Measurements from ENCODE around the gene ZNF681. TPM values are rescaled to one million over a fixed set of nuclear protein-coding genes. Genes with fewer than 3 reads are reported as not detected.
"Not testable (repeated sequence)": the region's sequence is repeated elsewhere in the genome, so short reads cannot be mapped to it uniquely, and the experiment has no call there.

Gene ZNF681
- polyA plus RNA-seq, 4 donors, result 0.45 to 6.0 (median 0.66) TPM; not detected in 1

DNA sequence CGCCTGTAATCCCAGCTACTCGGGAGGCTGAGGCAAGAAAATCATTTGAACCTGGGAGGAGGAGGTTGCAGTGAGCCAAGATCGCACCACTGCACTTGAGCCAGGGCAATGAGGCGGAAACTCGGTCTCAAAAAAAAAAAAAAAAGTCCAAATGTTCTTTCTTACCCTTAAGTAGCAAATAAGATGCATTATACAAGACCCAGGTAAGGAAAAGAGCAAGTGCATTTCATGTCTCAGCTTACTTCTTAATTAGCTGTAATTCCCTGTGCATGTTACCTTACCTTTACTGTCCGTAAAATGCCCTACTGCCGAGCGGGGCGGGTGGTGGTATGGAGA, 3.8 kb upstream of the ZNF681 start:
- 25 to 41% (median 27%) methylated on average over 9 of the region's 9 CpGs for WGBS, 3 donors
- no peaks in the 10 kb centered on the region for H3K9me3 ChIP-seq (ENCODE audit: control insufficient read depth in 2 of 2, insufficient read depth in 1 of 2, low read depth in 1 of 2, low read length in 1 of 2)
- no peaks in the 10 kb centered on the region for H3K27me3 ChIP-seq (ENCODE audit: control insufficient read depth in 3 of 3, insufficient read depth in 3 of 3, low read length in 3 of 3)
- peak overlapping the region in 1 of 3 donors; percentile 79 for H3K27ac ChIP-seq (ENCODE audit: low read depth in 1 of 3, low read length in 2 of 3)
- no peak for FAIRE-seq
- peaks cover 0 to 3% (median 0%) of the 10 kb centered on the region in 3 donors for H3K36me3 ChIP-seq (ENCODE audit: control insufficient read depth in 3 of 3, insufficient read depth in 2 of 3, low read depth in 1 of 3, low read length in 3 of 3)
- peak overlapping the region; percentile 55 to 94 (median 74) for H3K4me3 ChIP-seq (ENCODE audit: low read depth in 1 of 3, low read length in 3 of 3)
- DNase-seq, result no peak
- H3K4me1 ChIP-seq (ENCODE audit: control insufficient read depth in 3 of 3, insufficient read depth in 2 of 3, low read depth in 1 of 3, low read length in 2 of 3), result no peaks in the 10 kb centered on the region

DNA sequence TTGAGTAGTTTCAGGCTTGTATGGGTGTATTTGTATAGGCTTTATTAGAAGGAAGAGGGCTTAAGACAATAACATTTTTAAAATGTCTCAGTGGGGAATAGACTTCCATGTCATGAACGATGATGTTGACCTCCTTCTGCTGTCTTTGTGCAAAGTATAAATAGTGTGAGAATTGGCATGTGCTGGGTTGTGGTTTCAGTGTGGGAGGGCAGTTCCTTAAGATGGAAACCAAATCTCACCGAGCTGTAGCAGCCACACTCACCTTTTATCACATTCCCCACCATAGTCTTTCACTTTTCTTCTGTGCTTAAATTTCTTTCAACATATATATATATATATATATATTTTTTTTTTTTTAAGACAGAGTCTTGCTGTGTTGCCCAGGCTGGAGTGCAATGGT, 1.6 kb upstream of the ZNF681 start:
- not testable (repeated sequence) for H3K27ac ChIP-seq (ENCODE audit: low read depth in 1 of 3, low read length in 2 of 3); H3K9me3 ChIP-seq (ENCODE audit: control insufficient read depth in 2 of 2, insufficient read depth in 1 of 2, low read depth in 1 of 2, low read length in 1 of 2); DNase-seq; H3K27me3 ChIP-seq (ENCODE audit: control insufficient read depth in 3 of 3, insufficient read depth in 3 of 3, low read length in 3 of 3); H3K36me3 ChIP-seq (ENCODE audit: control insufficient read depth in 3 of 3, insufficient read depth in 2 of 3, low read depth in 1 of 3, low read length in 3 of 3); FAIRE-seq; H3K4me3 ChIP-seq (ENCODE audit: low read depth in 1 of 3, low read length in 3 of 3); H3K4me1 ChIP-seq (ENCODE audit: control insufficient read depth in 3 of 3, insufficient read depth in 2 of 3, low read depth in 1 of 3, low read length in 2 of 3)
- WGBS, 3 donors, result 67 to 83% (median 75%) methylated on average over 2 of the region's 2 CpGs

DNA sequence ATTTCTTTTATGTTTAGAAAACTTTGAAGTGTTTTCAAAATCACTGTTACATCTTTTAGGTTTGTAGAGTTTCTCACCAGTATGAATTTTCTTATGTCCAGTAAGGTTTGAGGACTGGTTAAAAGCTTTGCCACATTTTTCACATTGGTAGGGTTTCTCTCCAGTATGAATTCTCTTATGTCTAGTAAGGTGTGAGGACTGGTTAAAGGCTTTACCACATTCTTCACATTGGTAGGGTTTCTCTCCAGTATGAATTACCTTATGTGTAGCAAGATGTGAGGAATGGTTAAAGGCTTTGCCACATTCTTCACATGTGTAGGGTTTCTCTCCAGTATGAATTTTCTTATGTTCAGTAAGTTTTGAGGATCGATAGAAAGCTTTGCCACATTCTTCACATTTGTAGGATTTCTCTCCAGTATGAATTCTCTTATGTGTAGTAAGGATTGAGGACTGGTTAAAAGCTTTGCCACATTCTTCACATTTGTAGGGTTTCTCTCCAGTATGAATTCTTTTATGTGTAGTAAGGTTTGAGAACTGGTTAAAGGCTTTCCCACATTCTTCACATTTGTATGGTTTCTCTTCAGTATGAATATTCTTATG, 15.0 kb downstream of the ZNF681 start:
- WGBS, 3 donors, result 93 to 97% (median 94%) methylated on average over 1 of the region's 1 CpG
- H3K27me3 ChIP-seq (ENCODE audit: control insufficient read depth in 3 of 3, insufficient read depth in 3 of 3, low read length in 3 of 3); H3K4me1 ChIP-seq (ENCODE audit: control insufficient read depth in 3 of 3, insufficient read depth in 2 of 3, low read depth in 1 of 3, low read length in 2 of 3); DNase-seq; FAIRE-seq; H3K36me3 ChIP-seq (ENCODE audit: control insufficient read depth in 3 of 3, insufficient read depth in 2 of 3, low read depth in 1 of 3, low read length in 3 of 3); H3K27ac ChIP-seq (ENCODE audit: low read depth in 1 of 3, low read length in 2 of 3); H3K4me3 ChIP-seq (ENCODE audit: low read depth in 1 of 3, low read length in 3 of 3): not testable (repeated sequence)
- peaks cover 0 to 19% of the 10 kb centered on the region in 2 donors for H3K9me3 ChIP-seq (ENCODE audit: control insufficient read depth in 2 of 2, insufficient read depth in 1 of 2, low read depth in 1 of 2, low read length in 1 of 2)

DNA sequence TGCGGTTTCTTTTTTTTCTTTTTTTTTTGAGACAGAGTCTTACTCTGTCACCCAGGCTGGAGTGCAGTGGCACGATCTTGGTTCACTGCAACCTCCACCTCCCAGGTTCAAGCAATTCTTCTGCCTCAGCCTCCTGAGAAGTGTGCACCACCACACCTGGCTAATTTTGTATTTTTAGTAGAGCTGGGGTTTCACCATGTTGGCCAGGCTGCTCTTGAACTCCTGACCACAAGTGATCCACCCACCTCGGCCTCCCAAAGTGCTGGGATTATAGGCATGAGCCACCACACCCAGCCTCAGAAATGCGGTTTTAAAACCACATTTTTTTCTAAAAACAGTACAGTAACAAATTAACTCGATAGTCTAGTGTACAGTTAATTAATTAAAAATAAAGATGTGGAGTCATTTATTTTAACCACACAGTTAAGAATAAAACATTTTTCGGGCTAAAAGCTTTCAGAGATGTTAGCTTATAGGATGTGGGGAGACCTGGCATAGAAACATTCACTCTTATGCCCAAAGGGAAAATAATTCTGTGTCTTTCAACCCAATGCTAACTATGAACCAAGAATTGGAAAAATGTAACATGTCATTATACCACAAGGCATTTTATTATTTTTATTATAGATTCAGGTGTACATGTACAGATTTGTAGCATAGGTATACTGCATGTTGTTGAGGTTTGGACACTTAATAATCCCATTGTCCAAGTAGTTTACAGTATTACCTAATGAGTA, 27.8 kb downstream of the ZNF681 start:
- not testable (repeated sequence) for FAIRE-seq; H3K4me3 ChIP-seq (ENCODE audit: low read depth in 1 of 3, low read length in 3 of 3); H3K36me3 ChIP-seq (ENCODE audit: control insufficient read depth in 3 of 3, insufficient read depth in 2 of 3, low read depth in 1 of 3, low read length in 3 of 3); H3K4me1 ChIP-seq (ENCODE audit: control insufficient read depth in 3 of 3, insufficient read depth in 2 of 3, low read depth in 1 of 3, low read length in 2 of 3); DNase-seq; H3K27ac ChIP-seq (ENCODE audit: low read depth in 1 of 3, low read length in 2 of 3); H3K27me3 ChIP-seq (ENCODE audit: control insufficient read depth in 3 of 3, insufficient read depth in 3 of 3, low read length in 3 of 3); H3K9me3 ChIP-seq (ENCODE audit: control insufficient read depth in 2 of 2, insufficient read depth in 1 of 2, low read depth in 1 of 2, low read length in 1 of 2)
- WGBS, 3 donors, result 77 to 86% (median 82%) methylated on average over 6 of the region's 6 CpGs

DNA sequence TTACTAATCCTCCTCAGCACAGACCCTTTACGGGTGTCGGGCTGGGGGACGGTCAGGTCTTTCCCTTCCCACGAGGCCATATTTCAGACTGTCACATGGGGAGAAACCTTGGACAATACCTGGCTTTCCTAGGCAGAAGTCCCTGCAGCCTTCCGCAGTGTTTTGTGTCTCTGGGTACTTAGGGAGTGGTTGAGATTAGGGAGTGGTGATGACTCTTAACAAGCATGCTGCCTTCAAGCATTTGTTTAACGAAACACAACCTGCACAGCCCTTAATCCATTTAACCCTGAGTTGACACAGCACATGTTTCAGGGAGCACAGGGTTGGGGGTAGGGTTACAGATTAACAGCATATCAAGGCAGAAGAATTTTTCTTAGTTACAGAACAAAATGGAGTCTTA, 34.5 kb downstream of the ZNF681 start:
- peak in 1 of 2 donors; percentile 19 for DNase-seq
- H3K4me1 ChIP-seq (ENCODE audit: control insufficient read depth in 3 of 3, insufficient read depth in 2 of 3, low read depth in 1 of 3, low read length in 2 of 3); FAIRE-seq; H3K27ac ChIP-seq (ENCODE audit: low read depth in 1 of 3, low read length in 2 of 3); H3K36me3 ChIP-seq (ENCODE audit: control insufficient read depth in 3 of 3, insufficient read depth in 2 of 3, low read depth in 1 of 3, low read length in 3 of 3); H3K27me3 ChIP-seq (ENCODE audit: control insufficient read depth in 3 of 3, insufficient read depth in 3 of 3, low read length in 3 of 3); H3K4me3 ChIP-seq (ENCODE audit: low read depth in 1 of 3, low read length in 3 of 3); H3K9me3 ChIP-seq (ENCODE audit: control insufficient read depth in 2 of 2, insufficient read depth in 1 of 2, low read depth in 1 of 2, low read length in 1 of 2): not testable (repeated sequence)
- 17 to 22% (median 21%) methylated on average over 2 to 3 of the region's 6 CpGs for WGBS, 3 donors

DNA sequence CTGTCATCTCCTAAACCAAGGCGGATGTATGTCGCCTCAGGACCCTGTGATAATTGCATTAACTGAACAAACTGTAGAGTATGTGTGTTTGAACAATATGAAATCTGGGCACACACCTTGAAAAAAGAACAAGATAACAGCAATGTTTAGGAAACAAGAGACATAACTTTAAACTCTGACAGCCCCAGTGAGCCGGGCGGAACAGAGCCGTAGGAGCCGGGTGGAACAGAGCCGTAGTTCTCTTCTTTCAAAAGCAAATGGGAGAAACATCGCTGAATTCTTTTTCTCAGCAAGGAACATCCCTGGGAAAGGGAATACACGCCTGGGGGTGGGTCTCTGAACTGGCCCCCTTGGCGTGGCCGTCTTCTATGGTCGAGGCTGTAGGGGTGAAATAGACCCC, 39.9 kb downstream of the ZNF681 start:
- WGBS, 3 donors, result 24 to 45% (median 41%) methylated on average over 12 of the region's 12 CpGs
- H3K4me3 ChIP-seq (ENCODE audit: low read depth in 1 of 3, low read length in 3 of 3), result no peak overlapping the region
- H3K27me3 ChIP-seq (ENCODE audit: control insufficient read depth in 3 of 3, insufficient read depth in 3 of 3, low read length in 3 of 3), result no peaks in the 10 kb centered on the region
- H3K4me1 ChIP-seq (ENCODE audit: control insufficient read depth in 3 of 3, insufficient read depth in 2 of 3, low read depth in 1 of 3, low read length in 2 of 3), result no peaks in the 10 kb centered on the region
- H3K27ac ChIP-seq (ENCODE audit: low read depth in 1 of 3, low read length in 2 of 3), result no peak overlapping the region
- H3K36me3 ChIP-seq (ENCODE audit: control insufficient read depth in 3 of 3, insufficient read depth in 2 of 3, low read depth in 1 of 3, low read length in 3 of 3), result no peaks in the 10 kb centered on the region
- peaks cover 0 to 1% of the 10 kb centered on the region in 2 donors for H3K9me3 ChIP-seq (ENCODE audit: control insufficient read depth in 2 of 2, insufficient read depth in 1 of 2, low read depth in 1 of 2, low read length in 1 of 2)
- DNase-seq (no peak), FAIRE-seq (no peak)

DNA sequence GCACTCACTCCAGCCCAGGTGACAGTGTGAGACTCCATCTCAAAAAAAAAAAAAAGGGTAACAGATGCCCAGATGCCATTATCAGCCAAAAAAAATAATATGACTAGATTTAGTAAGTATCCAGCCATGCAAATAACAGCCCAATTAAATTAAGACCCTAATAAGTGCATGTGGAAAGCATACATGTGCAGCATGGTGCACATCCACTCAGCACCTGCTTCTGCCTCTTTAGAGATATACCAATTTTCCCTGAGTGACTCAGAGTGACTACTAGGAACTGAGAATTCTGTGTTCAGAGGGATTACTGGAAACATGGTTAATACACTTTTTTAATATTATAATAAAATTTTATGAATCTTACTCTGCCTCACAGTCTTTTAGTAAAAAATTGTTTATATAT, 41.9 kb downstream of the ZNF681 start:
- Histone ChIP-seq H3K9me3 (ENCODE audit: control insufficient read depth in 2 of 2, insufficient read depth in 1 of 2, low read depth in 1 of 2, low read length in 1 of 2) (peaks cover 0 to 1% of the 10 kb centered on the region in 2 donors), H3K27me3 (ENCODE audit: control insufficient read depth in 3 of 3, insufficient read depth in 3 of 3, low read length in 3 of 3) (no peaks in the 10 kb centered on the region), H3K27ac (ENCODE audit: low read depth in 1 of 3, low read length in 2 of 3) (no peak overlapping the region), H3K4me3 (ENCODE audit: low read depth in 1 of 3, low read length in 3 of 3) (no peak overlapping the region), H3K36me3 (ENCODE audit: control insufficient read depth in 3 of 3, insufficient read depth in 2 of 3, low read depth in 1 of 3, low read length in 3 of 3) (no peaks in the 10 kb centered on the region), H3K4me1 (ENCODE audit: control insufficient read depth in 3 of 3, insufficient read depth in 2 of 3, low read depth in 1 of 3, low read length in 2 of 3) (no peaks in the 10 kb centered on the region)
- DNase-seq, result no peak
- no peak for FAIRE-seq

DNA sequence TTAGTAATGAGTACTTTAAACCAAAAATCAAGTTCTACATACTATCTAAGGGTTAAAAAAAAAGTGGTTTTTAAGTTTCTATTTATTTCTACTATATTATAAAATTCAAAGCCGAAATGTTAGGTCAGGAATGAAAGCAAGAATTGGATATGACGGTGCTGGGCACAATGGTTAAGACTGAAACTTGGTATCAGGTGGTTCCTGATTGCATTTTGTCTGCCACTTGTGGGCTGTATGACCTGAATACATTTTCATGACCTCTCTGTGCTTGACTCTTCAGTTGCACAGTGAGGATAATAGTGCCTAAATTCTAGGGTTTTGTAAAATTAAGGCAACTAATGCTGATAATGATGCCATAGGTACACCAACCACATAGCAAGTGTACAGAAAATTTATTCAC, 49.3 kb downstream of the ZNF681 start:
- no peaks in the 10 kb centered on the region for H3K4me1 ChIP-seq (ENCODE audit: control insufficient read depth in 3 of 3, insufficient read depth in 2 of 3, low read depth in 1 of 3, low read length in 2 of 3)
- H3K9me3 ChIP-seq (ENCODE audit: control insufficient read depth in 2 of 2, insufficient read depth in 1 of 2, low read depth in 1 of 2, low read length in 1 of 2), result peaks cover 0 to 5% of the 10 kb centered on the region in 2 donors
- no peaks in the 10 kb centered on the region for H3K36me3 ChIP-seq (ENCODE audit: control insufficient read depth in 3 of 3, insufficient read depth in 2 of 3, low read depth in 1 of 3, low read length in 3 of 3)
- no peaks in the 10 kb centered on the region for H3K27me3 ChIP-seq (ENCODE audit: control insufficient read depth in 3 of 3, insufficient read depth in 3 of 3, low read length in 3 of 3)
- WGBS, 3 donors, result 36 to 43% (median 39%) methylated on average over 2 of the region's 2 CpGs
- no peak overlapping the region for H3K4me3 ChIP-seq (ENCODE audit: low read depth in 1 of 3, low read length in 3 of 3)
- no peak overlapping the region for H3K27ac ChIP-seq (ENCODE audit: low read depth in 1 of 3, low read length in 2 of 3)
- DNase-seq (no peak), FAIRE-seq (no peak)

DNA sequence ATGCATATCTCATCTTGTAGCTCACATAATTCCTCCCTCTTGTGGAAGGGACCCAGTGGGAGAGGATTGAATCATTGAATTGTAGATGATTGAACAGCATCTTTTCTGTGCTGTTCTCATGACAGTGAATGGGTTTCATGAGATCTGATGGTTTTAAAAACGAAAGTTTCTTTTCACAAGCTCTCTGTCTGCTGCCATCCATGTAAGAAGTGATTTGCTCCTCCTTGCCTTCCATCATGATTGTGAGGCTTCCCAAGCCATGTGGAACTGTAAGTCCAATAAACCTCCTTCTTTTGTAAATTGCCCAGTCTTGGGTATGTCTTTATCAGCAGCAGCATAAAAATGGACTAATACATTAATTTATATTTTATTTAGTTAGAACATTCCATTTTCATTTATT, 52.0 kb downstream of the ZNF681 start:
- 73 to 83% (median 81%) methylated on average over 1 of the region's 1 CpG for WGBS, 3 donors
- DNase-seq, result no peak
- no peak overlapping the region for H3K4me3 ChIP-seq (ENCODE audit: low read depth in 1 of 3, low read length in 3 of 3)
- H3K9me3 ChIP-seq (ENCODE audit: control insufficient read depth in 2 of 2, insufficient read depth in 1 of 2, low read depth in 1 of 2, low read length in 1 of 2), result peaks cover 2 to 9% of the 10 kb centered on the region in 2 donors
- no peaks in the 10 kb centered on the region for H3K4me1 ChIP-seq (ENCODE audit: control insufficient read depth in 3 of 3, insufficient read depth in 2 of 3, low read depth in 1 of 3, low read length in 2 of 3)
- no peak for FAIRE-seq
- no peak overlapping the region for H3K27ac ChIP-seq (ENCODE audit: low read depth in 1 of 3, low read length in 2 of 3)
- H3K27me3 ChIP-seq (ENCODE audit: control insufficient read depth in 3 of 3, insufficient read depth in 3 of 3, low read length in 3 of 3), result no peaks in the 10 kb centered on the region
- H3K36me3 ChIP-seq (ENCODE audit: control insufficient read depth in 3 of 3, insufficient read depth in 2 of 3, low read depth in 1 of 3, low read length in 3 of 3), result no peaks in the 10 kb centered on the region
